B cell (primary cell): ENCODE measurements around the gene TBC1D22A.

Experiments
- CTCF ChIP-seq: fragments of 200-600 bp; IDR thresholded peaks from one replicate; pipeline ENCODE4 v1.8.0; 2022; ENCODE audit warnings: antibody characterized with exemption, mild to moderate bottlenecking
- EZH2 ChIP-seq: IDR thresholded peaks from 2 replicates; pipeline ENCODE4 v1.6.1; 2012; ENCODE audit warnings: borderline replicate concordance, low read depth, mild to moderate bottlenecking, moderate library complexity, low read length; ENCODE audit not compliant: insufficient read depth, poor library complexity, severe bottlenecking

- TF ChIP-seq CTCF (no peak), EZH2 (no peak)
Measured at GRCh38 chr22:46995501-46996360, 233.3 kb downstream of the TBC1D22A start.
